Skeletal muscle satellite cell (primary cell): ENCODE measurements around the gene CTNNBL1. TPM values are rescaled to one million over a fixed set of nuclear protein-coding genes. Genes with fewer than 3 reads are reported as not detected.

Source experiments
- H3K27me3 ChIP-seq: 2 replicates; pipeline ENCODE4 v1.7.0; 2013; ENCODE audit warnings: low read length; ENCODE audit not compliant: control insufficient read depth, insufficient read depth
- H3K36me3 ChIP-seq: 2 replicates; pipeline ENCODE4 v1.7.0; 2013; ENCODE audit warnings: mild to moderate bottlenecking, control low read depth, low read length; ENCODE audit not compliant: insufficient read depth
- H3K4me1 ChIP-seq: 2 replicates; pipeline ENCODE4 v1.7.0; 2013; ENCODE audit warnings: low read length; ENCODE audit not compliant: control insufficient read depth, insufficient read depth
- H3K4me2 ChIP-seq: 2 replicates; pipeline ENCODE4 v1.7.0; 2013; ENCODE audit warnings: mild to moderate bottlenecking, low read length
- H3K4me3 ChIP-seq: 2 replicates; pipeline ENCODE4 v1.7.0; 2013; ENCODE audit warnings: low read length
- H3K9ac ChIP-seq: 2 replicates; pipeline ENCODE4 v1.7.0; 2013; ENCODE audit warnings: mild to moderate bottlenecking, low read depth, low read length, moderate library complexity
- H3K9me3 ChIP-seq: replicated peaks from 2 replicates; pipeline ENCODE4 v1.7.0; 2013; ENCODE audit warnings: mild to moderate bottlenecking, control low read depth, low read length
- total RNA-seq: library from RNA; depleted of rRNA; stranded (reverse); fragments of >200 nt; gene quantifications from 2 replicates; pipeline ENCODE4 v1.2.3, GENCODE V29; 2012; rRNA removed

The CTNNBL1 gene, protein sequence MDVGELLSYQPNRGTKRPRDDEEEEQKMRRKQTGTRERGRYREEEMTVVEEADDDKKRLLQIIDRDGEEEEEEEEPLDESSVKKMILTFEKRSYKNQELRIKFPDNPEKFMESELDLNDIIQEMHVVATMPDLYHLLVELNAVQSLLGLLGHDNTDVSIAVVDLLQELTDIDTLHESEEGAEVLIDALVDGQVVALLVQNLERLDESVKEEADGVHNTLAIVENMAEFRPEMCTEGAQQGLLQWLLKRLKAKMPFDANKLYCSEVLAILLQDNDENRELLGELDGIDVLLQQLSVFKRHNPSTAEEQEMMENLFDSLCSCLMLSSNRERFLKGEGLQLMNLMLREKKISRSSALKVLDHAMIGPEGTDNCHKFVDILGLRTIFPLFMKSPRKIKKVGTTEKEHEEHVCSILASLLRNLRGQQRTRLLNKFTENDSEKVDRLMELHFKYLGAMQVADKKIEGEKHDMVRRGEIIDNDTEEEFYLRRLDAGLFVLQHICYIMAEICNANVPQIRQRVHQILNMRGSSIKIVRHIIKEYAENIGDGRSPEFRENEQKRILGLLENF
- 24.5 and 29.2 TPM in 2 replicates for total RNA-seq

- Histone ChIP-seq H3K4me3 (peak within 1 kb of the TSS; percentile 91), H3K9ac (peak within 1 kb of the TSS; percentile 91), H3K9me3 (no peaks in the 10 kb centered on the region), H3K4me2 (peak within 1 kb of the TSS; percentile 86), H3K27me3 (peaks cover 11% of the 10 kb centered on the region), H3K4me1 (peaks cover 2% of the 10 kb centered on the region), H3K36me3 (no peaks in the 10 kb centered on the region)
These were observed at the start of gene CTNNBL1 for GRCh38 chr20:37693635-37694626. Gene CTNNBL1, plus strand, starts transcription at chr20:37694030. Its CDS starts 93 bp downstream, at chr20:37694123.

DNA sequence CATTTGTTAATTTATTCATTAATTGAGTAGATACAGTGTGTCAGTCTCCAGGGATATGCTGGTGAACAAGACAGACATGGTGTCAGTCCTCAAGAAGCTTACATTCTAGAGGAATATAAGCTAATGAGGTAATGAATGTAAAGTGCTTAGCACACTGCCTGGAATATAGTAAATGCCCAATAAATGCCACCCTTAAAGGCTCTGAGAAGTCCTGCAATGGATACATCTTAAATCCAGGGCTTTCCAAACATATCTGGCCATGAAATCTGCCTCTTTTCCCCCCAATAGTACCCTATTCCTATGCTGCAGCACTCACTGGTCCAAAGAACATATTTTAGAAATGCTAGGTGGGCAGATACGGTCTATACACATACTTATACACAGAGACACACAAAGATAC lies 49.2 kb upstream of the CTNNBL1 start:
- no peaks in the 10 kb centered on the region for H3K36me3 ChIP-seq
- no peak overlapping the region for H3K9ac ChIP-seq
- no peak overlapping the region for H3K4me2 ChIP-seq
- peaks cover 75% of the 10 kb centered on the region for H3K27me3 ChIP-seq
- no peak overlapping the region for H3K4me3 ChIP-seq
- H3K4me1 ChIP-seq: no peaks in the 10 kb centered on the region
- H3K9me3 ChIP-seq: no peaks in the 10 kb centered on the region

GRCh38 chr20:37647946-37648345 lies 45.9 kb upstream of the CTNNBL1 start:
- Histone ChIP-seq H3K4me2 (no peak overlapping the region), H3K9ac (no peak overlapping the region), H3K4me1 (no peaks in the 10 kb centered on the region), H3K27me3 (peaks cover 72% of the 10 kb centered on the region), H3K36me3 (no peaks in the 10 kb centered on the region), H3K9me3 (no peaks in the 10 kb centered on the region), H3K4me3 (no peak overlapping the region)

GRCh38 chr20:37649017-37649416 lies 44.8 kb upstream of the CTNNBL1 start:
- Histone ChIP-seq H3K9me3 (no peaks in the 10 kb centered on the region), H3K4me2 (no peak overlapping the region), H3K4me3 (no peak overlapping the region), H3K4me1 (no peaks in the 10 kb centered on the region), H3K9ac (no peak overlapping the region), H3K27me3 (peaks cover 71% of the 10 kb centered on the region), H3K36me3 (no peaks in the 10 kb centered on the region)

- H3K36me3 ChIP-seq: no peaks in the 10 kb centered on the region
- H3K9ac ChIP-seq: no peak overlapping the region
- H3K27me3 ChIP-seq: peaks cover 62% of the 10 kb centered on the region
- H3K9me3 ChIP-seq: no peaks in the 10 kb centered on the region
- H3K4me2 ChIP-seq: no peak overlapping the region
- no peaks in the 10 kb centered on the region for H3K4me1 ChIP-seq
- no peak overlapping the region for H3K4me3 ChIP-seq
These were observed 44.0 kb upstream of the CTNNBL1 start for GRCh38 chr20:37649676-37650370.

DNA sequence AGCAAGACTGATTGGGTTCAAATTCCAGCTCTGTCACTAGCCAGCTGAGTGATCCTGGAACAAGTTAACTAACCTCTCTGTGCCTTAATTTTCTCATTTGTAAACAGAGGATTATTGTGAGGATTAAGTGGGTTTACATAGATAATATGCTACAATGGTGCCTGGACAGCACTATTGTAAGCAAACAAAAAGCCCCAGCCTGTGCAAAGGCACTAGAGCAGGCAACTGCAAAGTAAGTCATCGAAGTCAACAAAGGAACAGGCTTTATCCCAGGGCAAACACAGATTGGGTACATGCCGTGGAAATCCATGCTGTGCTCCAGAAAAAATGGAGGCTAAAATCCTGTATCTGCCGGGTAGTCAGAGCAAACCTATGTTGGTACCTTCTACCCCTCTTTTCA lies 43.2 kb upstream of the CTNNBL1 start:
- no peaks in the 10 kb centered on the region for H3K4me1 ChIP-seq
- H3K4me3 ChIP-seq: no peak overlapping the region
- peaks cover 58% of the 10 kb centered on the region for H3K27me3 ChIP-seq
- H3K9ac ChIP-seq: no peak overlapping the region
- no peak overlapping the region for H3K4me2 ChIP-seq
- no peaks in the 10 kb centered on the region for H3K9me3 ChIP-seq
- H3K36me3 ChIP-seq: no peaks in the 10 kb centered on the region

DNA sequence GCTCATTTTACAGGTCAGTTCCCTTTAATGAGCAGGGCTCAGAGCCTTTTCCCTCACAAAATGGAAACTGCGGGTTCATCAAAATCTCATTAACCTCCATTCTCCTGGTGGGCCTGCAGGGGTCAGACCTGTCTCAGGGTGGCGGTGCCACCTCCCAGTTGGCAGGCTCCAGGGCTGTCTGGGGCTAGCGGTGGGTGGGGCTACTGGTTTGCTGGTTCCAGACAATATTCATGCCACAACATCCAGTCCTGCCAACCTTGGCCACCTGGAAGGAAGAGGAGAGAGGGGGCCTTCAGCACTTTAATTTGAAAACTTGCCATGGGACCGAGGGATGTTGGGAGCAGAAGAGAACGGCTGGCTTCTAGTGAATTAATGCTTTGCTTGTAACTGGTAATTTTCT lies 41.9 kb upstream of the CTNNBL1 start:
- Histone ChIP-seq H3K4me1 (no peaks in the 10 kb centered on the region), H3K27me3 (peaks cover 56% of the 10 kb centered on the region), H3K4me3 (no peak overlapping the region), H3K9me3 (no peaks in the 10 kb centered on the region), H3K4me2 (no peak overlapping the region), H3K9ac (no peak overlapping the region), H3K36me3 (no peaks in the 10 kb centered on the region)

- no peak overlapping the region for H3K4me2 ChIP-seq
- H3K4me1 ChIP-seq: no peaks in the 10 kb centered on the region
- peaks cover 60% of the 10 kb centered on the region for H3K27me3 ChIP-seq
- H3K9me3 ChIP-seq: no peaks in the 10 kb centered on the region
- no peaks in the 10 kb centered on the region for H3K36me3 ChIP-seq
- H3K4me3 ChIP-seq: no peak overlapping the region
- no peak overlapping the region for H3K9ac ChIP-seq
These were observed 36.9 kb upstream of the CTNNBL1 start for GRCh38 chr20:37656945-37657344.

GRCh38 chr20:37657924-37658804 lies 35.7 kb upstream of the CTNNBL1 start:
- Histone ChIP-seq H3K36me3 (no peaks in the 10 kb centered on the region), H3K4me2 (no peak overlapping the region), H3K4me3 (no peak overlapping the region), H3K9ac (no peak overlapping the region), H3K4me1 (no peaks in the 10 kb centered on the region), H3K9me3 (no peaks in the 10 kb centered on the region), H3K27me3 (peaks cover 47% of the 10 kb centered on the region)

GRCh38 chr20:37661519-37661918 lies 32.3 kb upstream of the CTNNBL1 start:
- no peak overlapping the region for H3K9ac ChIP-seq
- peaks cover 35% of the 10 kb centered on the region for H3K27me3 ChIP-seq
- no peak overlapping the region for H3K4me2 ChIP-seq

More at GRCh38 chr20:37661519-37661918, 32.3 kb upstream of the CTNNBL1 start:
- Histone ChIP-seq H3K4me1 (no peaks in the 10 kb centered on the region), H3K4me3 (no peak overlapping the region), H3K9me3 (no peaks in the 10 kb centered on the region), H3K36me3 (no peaks in the 10 kb centered on the region)
